Forelimb muscle (tissue), 1 donor: ENCODE results near the gene SLCO2A1. TPM values are rescaled to one million over a fixed set of nuclear protein-coding genes. Genes with fewer than 3 reads are reported as not detected.

Experiments
- DNase-seq: peaks from one replicate; pipeline ENCODE4 v3.0.0-alpha.2; 2013; ENCODE audit warnings: low read depth
- polyA plus RNA-seq: library from polyadenylated mRNA; unstranded; fragments of 120-200 nt; gene quantifications from one replicate; pipeline ENCODE4 v1.2.1, GENCODE V29; 2013; ENCODE audit not compliant: insufficient read length

SLCO2A1 gene
- polyA plus RNA-seq, 1 donor = 1.8 TPM

- DNase-seq = no peak
Observed at GRCh38 chr3:133884054-133884886, 145.5 kb downstream of the SLCO2A1 start.

GRCh38 chr3:133883641-133884040 is 146.1 kb downstream of the SLCO2A1 start:
- no peak for DNase-seq

- no peak for DNase-seq
Observed at GRCh38 chr3:133882986-133883586, 146.6 kb downstream of the SLCO2A1 start.

- DNase-seq = no peak
Observed at GRCh38 chr3:133881939-133882825, 147.5 kb downstream of the SLCO2A1 start.

- DNase-seq = no peak
Observed at GRCh38 chr3:133881492-133881891, 148.2 kb downstream of the SLCO2A1 start.

GRCh38 chr3:133880886-133881455 is 148.8 kb downstream of the SLCO2A1 start:
- no peak for DNase-seq

GRCh38 chr3:133880287-133880686 is 149.4 kb downstream of the SLCO2A1 start:
- no peak for DNase-seq

- DNase-seq = no peak
Observed at GRCh38 chr3:133878518-133878917, 151.2 kb downstream of the SLCO2A1 start.

Other genes starting within 250 kb of the SLCO2A1 start
- gene SRPRB, start 224.1 kb downstream of the SLCO2A1 start, polyA plus RNA-seq = 33.4 TPM
- 10.7 TPM for gene RAB6B, start 134.0 kb downstream of the SLCO2A1 start, polyA plus RNA-seq
- 51.5 TPM for gene RYK, start 220.9 kb upstream of the SLCO2A1 start, polyA plus RNA-seq